PC-3 (cell line): Measurements from ENCODE around the gene NTN4.
"Not testable (repeated sequence)": the region's sequence is repeated elsewhere in the genome, so short reads cannot be mapped to it uniquely, and the experiment has no call there.

Experiments used
- CTCF ChIP-seq: fragments of 300-600 bp; sonication (generic); conservative IDR thresholded peaks from 2 replicates; pipeline ENCODE4 v1.5.1; 2017; ENCODE audit warnings: antibody characterized with exemption, low read depth, mild to moderate bottlenecking, low read length
- EZH2 ChIP-seq: fragments of 300-600 bp; sonication (generic); IDR thresholded peaks from one replicate; pipeline ENCODE4 v1.6.1; 2017; ENCODE audit warnings: antibody characterized with exemption, mild to moderate bottlenecking, low read length; ENCODE audit not compliant: unreplicated experiment
- EZH2phosphoT487 ChIP-seq: fragments of 300-600 bp; sonication (generic); IDR thresholded peaks from 2 replicates; pipeline ENCODE4 v1.6.1; 2018; ENCODE audit warnings: mild to moderate bottlenecking, antibody characterized with exemption, low read length, borderline replicate concordance

- not testable (repeated sequence) for TF ChIP-seq CTCF, EZH2, EZH2phosphoT487
Observed at GRCh38 chr12:95746062-95746461, 44.5 kb downstream of the NTN4 start.
